Keratinocyte (primary cell): ENCODE data around the gene CDH16.

Experiments used
- EZH2 ChIP-seq: IDR thresholded peaks from one replicate; pipeline ENCODE4 v1.6.1; 2012; ENCODE audit warnings: inconsistent platforms, mild to moderate bottlenecking, low read length, moderate library complexity
- TF ChIP-seq, protein P1 (sequence below), 3 experiments: IDR thresholded peaks in 1 of 3; conservative IDR thresholded peaks in 1 of 3; optimal IDR thresholded peaks in 1 of 3; 2 replicates in 2 of 3; 3 replicates in 1 of 3; pipeline versions ENCODE3 to v1.5.1; 2011; ENCODE audit warnings: low read length in 3 of 3, mild to moderate bottlenecking in 3 of 3, moderate library complexity in 2 of 3, control low read depth in 1 of 3, inconsistent platforms in 1 of 3; ENCODE audit not compliant: insufficient read depth in 2 of 3; ENCODE audit errors: extremely low read depth in 1 of 3

DNA sequence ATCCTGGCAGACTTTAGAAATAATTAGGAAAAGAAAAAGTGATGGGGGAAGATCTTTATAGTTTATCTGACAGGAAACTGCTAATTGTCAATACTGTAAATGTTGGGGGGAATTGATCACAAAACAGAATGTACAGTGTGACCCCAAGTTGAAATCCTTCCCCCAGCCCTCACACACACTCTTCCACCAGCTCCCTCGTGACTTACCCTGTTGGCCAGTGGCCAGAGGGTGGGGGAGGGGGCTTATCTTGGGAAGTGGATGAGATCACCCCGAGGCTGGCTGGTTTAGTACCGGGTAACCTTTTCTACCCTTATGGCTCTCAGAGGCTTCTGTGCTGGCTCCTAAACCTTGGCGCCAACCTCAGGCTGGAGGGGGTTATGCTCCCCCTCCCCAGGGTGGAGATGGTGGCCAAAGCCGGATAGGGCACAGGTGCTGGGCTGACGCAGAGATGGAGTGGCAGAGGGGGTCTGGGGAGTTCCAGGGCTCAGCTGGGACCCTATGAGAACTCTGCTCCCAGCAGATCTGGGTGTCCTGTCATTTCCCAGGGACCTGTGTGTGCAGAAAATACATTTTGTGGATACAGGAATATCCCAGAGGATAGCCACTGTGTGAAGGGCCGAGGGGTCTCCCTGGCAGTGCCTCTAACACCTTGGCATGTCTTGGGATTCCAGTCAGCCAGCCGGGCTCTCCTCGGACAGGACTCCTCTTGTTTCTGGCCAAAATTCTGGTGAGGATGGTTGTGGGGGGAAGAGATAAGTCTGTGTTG, 18.6 kb downstream of the CDH16 start:
- TF ChIP-seq, protein P1, sequence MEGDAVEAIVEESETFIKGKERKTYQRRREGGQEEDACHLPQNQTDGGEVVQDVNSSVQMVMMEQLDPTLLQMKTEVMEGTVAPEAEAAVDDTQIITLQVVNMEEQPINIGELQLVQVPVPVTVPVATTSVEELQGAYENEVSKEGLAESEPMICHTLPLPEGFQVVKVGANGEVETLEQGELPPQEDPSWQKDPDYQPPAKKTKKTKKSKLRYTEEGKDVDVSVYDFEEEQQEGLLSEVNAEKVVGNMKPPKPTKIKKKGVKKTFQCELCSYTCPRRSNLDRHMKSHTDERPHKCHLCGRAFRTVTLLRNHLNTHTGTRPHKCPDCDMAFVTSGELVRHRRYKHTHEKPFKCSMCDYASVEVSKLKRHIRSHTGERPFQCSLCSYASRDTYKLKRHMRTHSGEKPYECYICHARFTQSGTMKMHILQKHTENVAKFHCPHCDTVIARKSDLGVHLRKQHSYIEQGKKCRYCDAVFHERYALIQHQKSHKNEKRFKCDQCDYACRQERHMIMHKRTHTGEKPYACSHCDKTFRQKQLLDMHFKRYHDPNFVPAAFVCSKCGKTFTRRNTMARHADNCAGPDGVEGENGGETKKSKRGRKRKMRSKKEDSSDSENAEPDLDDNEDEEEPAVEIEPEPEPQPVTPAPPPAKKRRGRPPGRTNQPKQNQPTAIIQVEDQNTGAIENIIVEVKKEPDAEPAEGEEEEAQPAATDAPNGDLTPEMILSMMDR (optimal IDR thresholded peaks at IDR 0.05 in 1 of 3, IDR thresholded peaks at IDR 0.05 in 1 of 3, conservative IDR thresholded peaks at IDR 0.05 in 1 of 3; ENCODE audit: extremely low read depth in 1 of 3, insufficient read depth in 2 of 3, low read length in 3 of 3), result no peak
- TF ChIP-seq EZH2, result no peak
